ENCODE results near the gene KCNK5.

Gene KCNK5

GRCh38 chr6:39240155-39240757 lies 11.0 kb upstream of the KCNK5 start:
- no peak for ATAC-seq

GRCh38 chr6:39239527-39240154 lies 10.4 kb upstream of the KCNK5 start:
- ATAC-seq, result no peak

GRCh38 chr6:39236742-39237141 lies 7.5 kb upstream of the KCNK5 start:
- no peak for ATAC-seq

DNA sequence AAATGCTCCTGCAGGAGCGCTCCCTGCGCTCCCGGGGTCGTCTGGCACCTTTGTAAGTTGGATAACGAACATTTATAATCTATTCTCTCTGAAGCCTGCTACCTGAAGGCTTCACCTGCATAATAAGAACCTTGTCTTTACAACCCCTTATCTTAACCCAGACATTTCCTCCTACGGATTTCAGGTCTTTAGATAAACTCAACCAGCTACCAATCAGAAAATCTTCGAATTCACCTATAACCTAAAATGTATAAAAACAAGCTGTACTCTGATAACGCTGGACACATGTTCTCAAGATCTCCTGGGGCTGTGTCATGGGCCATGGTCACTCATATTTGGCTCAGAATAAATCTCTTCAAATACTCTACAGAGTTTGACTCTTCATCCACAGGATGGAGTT lies 4.1 kb upstream of the KCNK5 start:
- ATAC-seq, result no peak

GRCh38 chr6:39231521-39232243 lies 2.4 kb upstream of the KCNK5 start:
- no peak for ATAC-seq

GRCh38 chr6:39230654-39231035 lies 1.4 kb upstream of the KCNK5 start:
- no peak for ATAC-seq

- ATAC-seq, result no peak
Observed at GRCh38 chr6:39228111-39228971, 934 bp downstream of the KCNK5 start.

GRCh38 chr6:39227476-39227875 lies 1.8 kb downstream of the KCNK5 start:
- no peak for ATAC-seq

- ATAC-seq, result no peak
Observed at GRCh38 chr6:39226639-39227329, 2.5 kb downstream of the KCNK5 start.

GRCh38 chr6:39225946-39226437 lies 3.3 kb downstream of the KCNK5 start:
- no peak for ATAC-seq

DNA sequence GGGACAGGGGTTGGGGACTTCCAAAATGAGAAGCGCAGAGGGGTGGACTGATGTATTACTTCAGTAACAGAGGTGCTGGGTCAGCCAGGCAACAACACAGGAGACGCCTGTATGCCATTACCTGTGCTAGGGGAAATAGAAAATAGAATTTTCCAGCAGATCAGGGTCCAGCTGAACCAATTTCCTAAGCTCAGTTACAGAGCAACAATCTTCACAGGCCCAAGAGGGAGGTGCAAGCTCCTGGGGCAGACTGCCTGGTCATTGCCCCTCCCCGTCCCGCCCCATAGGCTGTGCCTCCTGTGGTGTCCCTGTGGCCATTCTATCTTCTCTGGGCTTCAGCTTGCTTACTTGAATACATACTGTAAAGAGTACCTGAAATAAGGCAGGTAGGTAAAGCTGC lies 3.7 kb downstream of the KCNK5 start:
- ATAC-seq, result no peak

- ATAC-seq, result no peak
Observed at GRCh38 chr6:39224523-39225182, 4.6 kb downstream of the KCNK5 start.

GRCh38 chr6:39224011-39224410 lies 5.3 kb downstream of the KCNK5 start:
- ATAC-seq, result no peak

- no peak for ATAC-seq
Observed at GRCh38 chr6:39223555-39223954, 5.7 kb downstream of the KCNK5 start.

DNA sequence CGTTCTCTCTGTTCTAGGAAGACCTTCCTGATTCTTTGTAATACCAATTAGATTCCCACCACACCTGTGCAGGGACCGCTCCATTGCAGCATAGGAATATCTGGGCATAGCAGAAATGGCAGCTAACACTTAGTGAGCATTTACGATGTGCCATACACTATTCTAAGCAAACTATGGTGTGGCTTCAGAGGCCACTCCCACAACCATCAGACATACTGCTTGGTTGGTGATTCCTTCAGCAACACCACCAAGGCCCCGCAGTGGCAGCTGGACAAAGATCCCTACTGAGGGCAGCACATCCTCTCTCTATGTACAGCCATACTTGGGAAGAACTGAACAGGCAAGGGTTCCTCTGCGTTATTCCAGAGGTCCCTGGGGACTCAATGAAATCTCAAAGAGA lies 6.2 kb downstream of the KCNK5 start:
- ATAC-seq, result no peak

DNA sequence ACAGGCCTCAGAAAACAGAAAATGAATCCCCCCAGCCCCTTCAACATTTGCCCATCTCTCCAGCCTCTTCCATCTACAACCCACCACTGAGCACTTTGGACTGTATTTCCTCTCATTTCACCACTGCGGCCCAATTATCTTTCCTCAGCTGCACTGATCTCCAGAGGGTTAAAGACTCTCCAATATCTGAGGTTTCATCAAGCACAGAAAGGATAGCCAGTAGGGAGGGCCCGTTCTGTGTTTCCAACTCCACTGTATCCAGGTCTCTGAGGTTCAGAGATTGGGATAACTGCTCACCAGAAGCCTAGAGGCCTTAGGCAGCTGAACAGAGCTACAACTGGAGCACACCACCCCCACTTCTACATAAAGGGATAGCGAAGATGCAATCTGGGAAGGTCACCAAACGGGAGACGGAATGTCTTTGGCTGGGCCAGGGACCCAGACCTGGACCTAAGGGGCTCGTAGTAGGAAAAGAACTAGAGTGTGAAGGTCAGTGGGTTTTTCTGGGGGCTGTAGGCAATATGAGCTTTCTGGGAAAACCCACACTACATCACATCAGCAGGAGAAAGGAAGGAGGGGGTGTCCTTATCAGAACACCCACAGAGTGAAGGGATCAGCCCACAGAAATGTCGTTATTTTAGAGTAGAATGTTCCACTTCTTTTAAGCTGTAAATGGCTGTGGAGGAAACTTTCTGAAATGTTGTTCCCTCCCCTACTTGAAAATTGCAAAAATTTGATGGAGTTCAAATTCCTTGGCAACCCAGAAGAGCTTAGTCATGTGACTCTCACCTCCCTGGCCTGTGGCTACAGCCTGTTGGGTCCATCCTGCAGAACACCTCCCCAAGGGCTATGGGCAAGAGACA lies 7.3 kb downstream of the KCNK5 start:
- no peak for ATAC-seq

DNA sequence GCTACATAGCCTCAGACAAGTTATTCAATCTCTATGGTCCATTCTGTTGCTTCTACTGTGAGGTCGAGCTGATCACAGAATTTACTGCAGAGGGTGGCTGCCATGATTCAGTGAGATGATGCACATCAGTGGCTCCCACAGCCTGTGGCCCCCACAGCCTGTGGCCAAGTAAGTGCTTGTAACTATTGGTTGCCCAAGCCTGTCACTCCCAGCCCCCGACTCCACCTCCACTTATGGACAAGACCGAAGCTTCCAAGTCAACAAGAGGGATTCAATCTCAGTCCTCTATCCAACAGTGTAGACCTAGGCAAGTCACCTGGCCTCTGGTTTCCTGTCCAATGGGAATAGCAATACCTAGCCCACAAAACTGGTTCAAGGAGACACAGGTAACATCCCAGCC lies 8.2 kb downstream of the KCNK5 start:
- ATAC-seq, result no peak

- ATAC-seq, result peak in 1 of 2 donors; percentile 17
Observed at GRCh38 chr6:39218868-39219567, 10.3 kb downstream of the KCNK5 start.

DNA sequence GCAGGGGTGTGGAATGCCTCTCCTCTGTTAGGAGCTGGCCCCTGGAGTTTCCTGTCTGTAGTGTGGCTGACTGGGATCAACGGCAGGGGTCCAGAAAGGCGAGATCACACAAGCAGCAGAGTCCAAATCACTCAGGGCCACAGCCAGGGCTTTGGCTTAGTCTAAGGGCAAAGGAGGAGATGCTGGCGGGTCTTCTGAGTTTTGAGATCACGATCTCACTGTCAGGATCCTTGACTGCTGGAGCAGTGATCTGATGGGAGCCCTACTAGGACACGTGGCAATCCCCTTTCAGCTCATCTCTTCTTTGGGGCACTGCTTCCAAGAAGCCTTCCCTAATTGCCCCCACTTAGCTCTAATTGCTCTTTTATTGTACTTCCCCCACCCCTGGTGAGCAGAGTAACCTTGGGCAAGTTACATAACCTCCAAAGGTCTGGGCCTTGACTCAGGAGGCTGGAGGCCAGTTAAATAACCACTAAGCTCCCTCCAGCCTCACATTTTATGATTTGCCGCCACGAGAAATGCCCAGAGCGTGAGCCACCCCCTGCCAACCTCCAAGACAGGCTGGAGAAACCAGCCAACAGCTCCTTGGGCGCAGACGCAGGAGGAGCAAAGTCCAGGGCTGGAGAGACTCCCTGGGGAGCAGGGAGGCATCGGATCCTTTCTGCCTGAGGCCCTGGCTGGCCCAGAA lies 12.0 kb downstream of the KCNK5 start:
- no peak for ATAC-seq
